NB4 (cell line): ENCODE data around the gene HSD17B12.

Experiments used
- MYC ChIP-seq: IDR thresholded peaks from 2 replicates; pipeline ENCODE4 v1.6.1; 2011; ENCODE audit warnings: low read depth, low read length
- POLR2A ChIP-seq: IDR thresholded peaks from 2 replicates; pipeline ENCODE4 v1.6.1; 2011; ENCODE audit warnings: mild to moderate bottlenecking; ENCODE audit not compliant: insufficient read length; ENCODE audit errors: extremely low read depth

DNA sequence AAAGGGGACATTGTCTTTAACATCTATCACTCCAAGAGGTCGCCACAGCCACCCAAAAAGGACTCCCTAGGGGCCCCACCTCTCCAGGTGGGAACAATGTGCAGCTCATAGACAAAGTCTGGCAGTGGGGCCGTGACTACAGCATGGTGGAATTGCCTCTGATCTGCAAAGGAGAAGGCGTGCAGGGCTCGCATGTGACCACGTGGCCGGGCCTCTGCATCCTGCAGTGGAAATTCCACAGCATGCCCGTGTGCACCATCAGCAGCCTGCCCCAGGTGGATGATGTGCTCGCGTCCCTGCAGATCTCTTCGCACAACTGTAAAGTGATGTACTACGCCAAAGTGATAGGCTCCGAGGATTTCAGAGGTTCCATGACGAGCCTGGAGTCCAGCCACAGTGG, 218.6 kb downstream of the HSD17B12 start:
- TF ChIP-seq MYC (no peak), POLR2A (no peak)
